ENCODE measurements around the gene BCAS2.

The BCAS2 gene

DNA sequence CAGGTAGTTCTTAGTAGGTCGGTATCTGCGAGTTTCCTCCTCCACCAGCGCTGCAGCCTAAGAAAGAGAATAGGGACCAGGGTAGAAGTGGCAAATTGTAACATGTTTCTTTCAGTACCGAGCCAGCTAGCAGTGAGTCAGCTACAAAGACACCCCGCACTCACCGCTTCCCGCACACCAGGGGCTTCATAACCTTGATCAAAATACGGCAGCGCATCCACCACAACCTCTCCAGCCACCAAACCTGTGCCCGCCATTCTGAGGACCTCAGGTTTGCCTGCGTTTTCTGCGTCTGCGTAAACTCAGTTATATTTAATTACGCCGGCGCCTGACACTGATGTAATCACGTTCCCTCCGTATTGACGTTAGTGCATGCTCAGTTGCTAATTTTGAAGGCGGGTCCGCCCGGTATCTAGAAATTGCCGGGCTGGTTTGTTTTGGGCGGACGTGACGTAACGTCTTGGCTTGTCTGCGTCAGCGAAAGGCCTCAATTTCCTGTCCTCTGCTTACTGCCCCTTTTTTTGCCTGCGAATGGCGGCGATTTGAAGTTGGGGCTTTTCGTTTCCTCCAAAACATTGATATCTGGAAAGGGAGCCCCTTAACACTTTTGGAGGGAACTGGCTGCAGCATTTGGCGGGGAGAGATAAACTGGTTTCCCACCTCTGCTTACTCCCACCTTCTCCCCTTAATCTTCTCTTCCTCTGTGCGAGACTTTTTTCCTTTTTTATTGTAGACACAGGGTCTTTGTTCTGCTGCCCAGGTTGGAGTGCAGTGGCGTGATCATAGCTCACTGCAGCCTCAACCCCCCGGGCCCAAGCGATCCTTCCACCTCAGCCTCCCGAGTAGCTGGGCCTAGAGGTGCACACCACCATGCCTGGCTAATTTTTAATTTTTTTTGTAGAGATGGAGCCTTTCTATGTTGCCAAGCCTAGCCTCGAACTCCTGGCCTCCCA, at the start of gene BCAS2:
TSS of gene BCAS2 (minus strand) at position 281 of the 953 bp plus-strand sequence. CDS start at position 257, 24 bp downstream.
- peaks cover 3% of the 10 kb centered on the region for H3K27me3 Mint-ChIP-seq (ENCODE audit: low read depth)
- peak; percentile 95 for DNase-seq (ENCODE audit: low spot score)
- H3K4me3 Mint-ChIP-seq: peak within 1 kb of the TSS; percentile 94
- H3K36me3 Mint-ChIP-seq (ENCODE audit: low read depth): peaks cover 22% of the 10 kb centered on the region
- peak within 1 kb of the TSS; percentile 94 for H3K27ac Mint-ChIP-seq
- peaks cover 20% of the 10 kb centered on the region for H3K4me1 Mint-ChIP-seq (ENCODE audit: low read depth)
- H3K9me3 Mint-ChIP-seq: peaks cover 8% of the 10 kb centered on the region

DNA sequence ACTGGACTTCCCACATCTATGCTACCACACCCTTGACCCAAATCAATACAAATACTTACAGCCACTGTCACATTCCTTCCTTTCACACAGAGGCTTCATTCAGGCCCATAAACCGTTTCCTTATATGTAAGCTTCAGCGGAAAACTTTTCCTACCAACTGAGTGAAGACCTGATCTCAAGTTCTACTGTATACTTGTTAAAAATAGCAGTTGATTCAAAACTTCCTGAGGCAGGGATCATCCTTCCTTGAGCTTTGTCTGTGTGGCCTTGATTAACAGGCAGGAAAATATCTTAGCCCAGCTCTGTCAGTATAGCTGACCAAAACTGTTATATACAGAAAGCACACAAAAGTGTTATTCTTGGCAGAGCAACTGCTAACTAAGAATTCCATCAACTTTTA, 45.7 kb upstream of the BCAS2 start:
- Mint-ChIP-seq H3K27ac (no peak overlapping the region), H3K27me3 (ENCODE audit: low read depth) (peaks cover 6% of the 10 kb centered on the region)

DNA sequence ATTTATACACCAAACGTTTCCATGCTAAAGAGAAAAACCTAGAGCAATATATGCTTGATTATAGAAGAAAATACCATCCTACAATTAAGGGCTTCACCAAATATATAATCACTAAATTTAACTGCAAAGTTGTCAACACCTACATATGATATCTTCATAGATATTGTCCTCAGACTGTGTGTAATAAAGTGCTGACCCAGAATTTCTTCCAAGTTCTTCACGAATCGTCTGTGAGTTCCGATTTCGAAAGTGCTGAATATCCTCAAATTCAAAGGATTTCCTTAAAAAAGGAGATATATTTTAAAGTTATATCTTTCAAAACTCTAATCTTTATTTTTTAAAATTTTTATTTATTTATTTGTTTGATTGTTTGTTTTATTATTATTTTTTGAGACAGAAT, 41.9 kb upstream of the BCAS2 start:
- Mint-ChIP-seq H3K27ac (no peak overlapping the region), H3K4me3 (no peak overlapping the region), H3K9me3 (no peaks in the 10 kb centered on the region), H3K36me3 (ENCODE audit: low read depth) (no peaks in the 10 kb centered on the region), H3K4me1 (ENCODE audit: low read depth) (no peaks in the 10 kb centered on the region), H3K27me3 (ENCODE audit: low read depth) (peaks cover 15% of the 10 kb centered on the region)
- no peak for DNase-seq (ENCODE audit: low spot score)

More for the DNA sequence above, 45.7 kb upstream of the BCAS2 start:
- no peaks in the 10 kb centered on the region for H3K36me3 Mint-ChIP-seq (ENCODE audit: low read depth)
- H3K9me3 Mint-ChIP-seq: no peaks in the 10 kb centered on the region
- no peaks in the 10 kb centered on the region for H3K4me1 Mint-ChIP-seq (ENCODE audit: low read depth)
- no peak overlapping the region for H3K4me3 Mint-ChIP-seq
- no peak for DNase-seq (ENCODE audit: low spot score)

DNA sequence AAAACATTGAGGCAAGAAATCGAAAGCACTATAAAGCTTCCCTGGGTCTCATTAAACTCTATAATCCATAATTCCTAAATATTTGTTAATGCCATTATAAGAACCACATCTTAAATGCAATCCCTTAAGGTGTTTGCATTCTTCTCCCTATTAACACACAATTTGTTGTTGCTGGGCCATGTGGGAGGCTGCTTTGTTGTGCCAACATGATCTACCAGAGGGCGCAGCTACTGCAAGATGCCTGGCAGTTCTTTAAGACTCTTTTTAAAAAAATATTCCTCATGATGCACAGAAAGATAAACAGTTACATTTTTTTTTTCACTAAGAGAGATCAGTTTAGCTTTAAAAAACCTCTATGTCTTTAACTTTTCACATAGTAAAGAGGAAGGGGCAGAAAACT, 39.0 kb upstream of the BCAS2 start:
- Mint-ChIP-seq H3K9me3 (no peaks in the 10 kb centered on the region), H3K4me1 (ENCODE audit: low read depth) (no peaks in the 10 kb centered on the region), H3K4me3 (no peak overlapping the region), H3K27ac (no peak overlapping the region), H3K36me3 (ENCODE audit: low read depth) (no peaks in the 10 kb centered on the region), H3K27me3 (ENCODE audit: low read depth) (peaks cover 13% of the 10 kb centered on the region)
- DNase-seq (ENCODE audit: low spot score): no peak

DNA sequence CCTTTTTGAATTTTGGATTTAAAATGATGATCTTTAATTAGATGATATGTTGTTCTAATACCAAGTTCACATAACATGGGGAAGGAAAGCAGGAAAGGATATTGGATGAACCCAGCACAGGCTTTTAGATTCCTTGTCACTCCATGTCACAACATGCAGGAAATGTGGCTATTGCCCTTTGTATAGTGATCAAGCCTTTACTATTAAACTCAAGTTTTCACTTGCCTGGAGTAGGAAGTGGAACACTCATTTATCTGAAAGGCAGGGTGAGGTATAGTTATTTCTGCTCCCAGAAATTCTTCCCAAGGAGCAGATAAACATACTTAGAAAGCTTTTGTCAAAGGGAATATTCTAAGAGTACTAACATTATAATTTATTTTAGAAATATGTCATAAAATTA, 37.2 kb upstream of the BCAS2 start:
- peaks cover 11% of the 10 kb centered on the region for H3K27me3 Mint-ChIP-seq (ENCODE audit: low read depth)
- H3K36me3 Mint-ChIP-seq (ENCODE audit: low read depth): no peaks in the 10 kb centered on the region
- no peak for DNase-seq (ENCODE audit: low spot score)
- no peak overlapping the region for H3K27ac Mint-ChIP-seq
- no peak overlapping the region for H3K4me3 Mint-ChIP-seq
- H3K9me3 Mint-ChIP-seq: no peaks in the 10 kb centered on the region
- no peaks in the 10 kb centered on the region for H3K4me1 Mint-ChIP-seq (ENCODE audit: low read depth)

DNA sequence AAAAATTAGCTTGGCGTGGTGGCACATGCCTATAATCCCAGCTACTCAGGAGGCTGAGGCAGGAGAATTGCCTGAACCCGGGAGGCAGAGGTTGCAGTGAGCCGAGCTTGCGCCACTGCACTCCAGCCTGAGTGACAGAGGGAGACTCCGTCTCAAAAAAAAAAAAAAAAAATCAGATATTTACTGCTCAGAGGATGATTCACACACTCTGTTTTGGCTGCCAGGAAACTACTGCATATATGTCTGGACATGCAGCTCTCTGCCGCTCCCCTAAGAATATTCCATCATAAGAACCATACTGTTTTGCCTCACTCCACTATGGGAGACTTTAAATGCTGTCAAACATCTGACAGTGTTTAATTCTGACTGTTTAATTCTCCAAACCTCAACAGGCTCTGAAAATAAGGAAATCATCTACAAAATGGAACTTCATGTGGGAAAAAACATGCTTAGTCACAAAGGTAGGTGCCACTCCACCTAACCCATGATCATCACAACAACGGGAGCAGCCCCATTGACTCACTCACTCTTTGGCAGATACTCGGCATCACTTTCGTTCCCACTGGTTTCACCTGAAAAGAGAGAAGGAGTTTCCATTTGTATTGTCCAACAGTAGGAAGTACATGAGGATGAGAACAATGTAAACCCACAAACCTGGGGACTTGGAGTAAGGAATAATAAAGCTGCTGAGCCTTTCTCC, 29.3 kb upstream of the BCAS2 start:
- Mint-ChIP-seq H3K36me3 (ENCODE audit: low read depth) (no peaks in the 10 kb centered on the region), H3K27ac (no peak overlapping the region), H3K4me1 (ENCODE audit: low read depth) (no peaks in the 10 kb centered on the region), H3K27me3 (ENCODE audit: low read depth) (peaks cover 3% of the 10 kb centered on the region), H3K4me3 (no peak overlapping the region), H3K9me3 (no peaks in the 10 kb centered on the region)
- no peak for DNase-seq (ENCODE audit: low spot score)

DNA sequence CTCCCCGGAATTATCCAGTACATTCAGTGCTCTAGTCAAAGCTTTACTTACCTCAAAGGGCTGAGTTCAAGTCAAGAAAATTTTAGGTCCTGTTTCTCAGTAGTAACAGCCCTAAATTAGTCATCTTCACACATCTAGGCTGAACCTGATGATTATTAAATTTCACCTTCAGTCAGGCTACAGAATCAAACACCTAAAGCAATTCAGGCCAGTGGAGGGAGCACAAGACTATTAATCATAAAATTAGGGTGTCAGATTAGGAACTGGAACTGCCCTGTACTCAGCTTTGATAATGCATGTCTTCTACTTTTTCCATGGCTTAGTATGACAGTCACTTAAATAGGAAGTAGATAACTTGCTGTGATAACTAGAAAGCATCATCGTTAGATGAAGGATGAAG, 28.4 kb upstream of the BCAS2 start:
- H3K9me3 Mint-ChIP-seq: no peaks in the 10 kb centered on the region
- no peaks in the 10 kb centered on the region for H3K4me1 Mint-ChIP-seq (ENCODE audit: low read depth)
- H3K36me3 Mint-ChIP-seq (ENCODE audit: low read depth): no peaks in the 10 kb centered on the region
- peaks cover 3% of the 10 kb centered on the region for H3K27me3 Mint-ChIP-seq (ENCODE audit: low read depth)
- no peak overlapping the region for H3K27ac Mint-ChIP-seq
- DNase-seq (ENCODE audit: low spot score): no peak
- H3K4me3 Mint-ChIP-seq: no peak overlapping the region

DNA sequence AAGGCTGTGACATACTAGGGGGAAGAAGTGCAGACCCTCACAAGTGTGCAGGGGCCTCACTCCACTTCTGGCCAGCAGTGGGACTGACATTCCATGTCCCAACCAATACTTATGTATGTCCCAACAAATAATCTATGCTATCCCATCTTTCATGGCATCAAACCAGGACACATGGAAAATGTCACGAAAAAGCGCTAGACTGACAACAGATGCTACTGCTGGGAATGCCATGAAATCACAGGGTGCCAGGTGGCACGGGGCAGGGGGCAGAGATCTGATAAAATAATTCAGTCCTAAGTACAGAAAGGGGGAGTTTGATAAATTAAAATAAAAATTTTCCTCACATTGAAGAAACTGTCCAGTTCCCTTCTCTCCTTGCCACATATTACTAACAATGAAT, 27.6 kb upstream of the BCAS2 start:
- Mint-ChIP-seq H3K36me3 (ENCODE audit: low read depth) (no peaks in the 10 kb centered on the region), H3K27me3 (ENCODE audit: low read depth) (peaks cover 9% of the 10 kb centered on the region), H3K27ac (no peak overlapping the region), H3K9me3 (no peaks in the 10 kb centered on the region), H3K4me3 (no peak overlapping the region), H3K4me1 (ENCODE audit: low read depth) (no peaks in the 10 kb centered on the region)
- no peak for DNase-seq (ENCODE audit: low spot score)

DNA sequence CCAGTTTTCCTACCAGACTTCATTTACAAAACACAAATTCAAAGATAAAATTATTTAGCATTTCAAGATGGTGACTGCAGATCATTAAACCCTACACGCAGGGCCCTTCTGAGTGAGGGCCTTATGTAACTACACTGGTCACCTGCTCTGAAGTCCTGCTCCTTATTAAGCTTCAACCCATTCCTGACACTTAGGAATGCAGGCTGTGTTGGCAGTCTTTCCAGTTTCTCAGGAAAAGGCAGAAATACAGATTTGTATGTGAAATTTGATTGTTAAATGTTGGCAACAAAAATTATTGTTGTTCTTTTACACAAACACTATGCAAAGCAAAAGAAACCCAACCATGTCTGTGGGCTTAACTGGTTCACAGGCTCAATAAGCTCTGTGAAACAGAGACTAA, 25.8 kb upstream of the BCAS2 start:
- peaks cover 6% of the 10 kb centered on the region for H3K27me3 Mint-ChIP-seq (ENCODE audit: low read depth)
- H3K27ac Mint-ChIP-seq: no peak overlapping the region
- H3K36me3 Mint-ChIP-seq (ENCODE audit: low read depth): no peaks in the 10 kb centered on the region
- H3K9me3 Mint-ChIP-seq: no peaks in the 10 kb centered on the region
- DNase-seq (ENCODE audit: low spot score): no peak
- no peak overlapping the region for H3K4me3 Mint-ChIP-seq
- H3K4me1 Mint-ChIP-seq (ENCODE audit: low read depth): no peaks in the 10 kb centered on the region

DNA sequence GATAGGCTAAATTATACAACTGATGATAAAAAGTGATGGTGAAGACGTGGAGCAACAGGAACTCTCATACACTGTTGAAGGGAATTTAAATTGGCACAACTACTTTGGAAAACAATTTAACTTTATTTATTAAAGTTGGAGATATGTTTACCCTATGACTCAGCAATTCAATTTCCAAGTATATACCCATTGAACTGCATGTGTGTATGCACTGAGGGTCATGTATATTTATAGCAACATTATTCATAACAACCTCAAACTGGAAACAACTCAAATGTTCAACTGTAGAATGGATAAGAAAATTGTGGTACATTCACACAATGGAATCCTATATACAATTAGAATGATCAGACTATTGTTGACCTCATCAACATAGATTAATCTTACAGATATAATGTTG, 16.5 kb upstream of the BCAS2 start:
- Mint-ChIP-seq H3K4me3 (no peak overlapping the region), H3K27me3 (ENCODE audit: low read depth) (peaks cover 5% of the 10 kb centered on the region), H3K4me1 (ENCODE audit: low read depth) (no peaks in the 10 kb centered on the region), H3K36me3 (ENCODE audit: low read depth) (no peaks in the 10 kb centered on the region), H3K9me3 (no peaks in the 10 kb centered on the region), H3K27ac (no peak overlapping the region)
- DNase-seq (ENCODE audit: low spot score): no peak

DNA sequence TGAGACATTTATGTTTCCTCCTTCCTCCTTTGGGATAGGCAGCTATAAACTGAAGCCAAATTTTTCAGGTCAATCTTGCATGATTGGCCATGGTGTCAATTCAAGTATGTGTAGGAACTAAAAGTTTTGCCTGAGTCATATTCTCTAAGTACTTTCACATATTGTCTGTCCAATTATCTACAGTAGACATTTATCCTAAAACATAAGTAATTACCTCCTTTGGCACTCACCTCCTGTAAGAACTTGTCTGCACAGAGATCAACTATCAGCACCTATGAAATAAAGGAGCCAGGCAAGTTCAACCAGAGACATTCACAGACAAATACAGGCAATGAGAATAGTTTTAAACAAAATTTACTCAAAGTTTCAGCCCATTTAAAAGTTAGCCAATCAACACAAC, 14.2 kb upstream of the BCAS2 start:
- Mint-ChIP-seq H3K36me3 (ENCODE audit: low read depth) (no peaks in the 10 kb centered on the region), H3K27ac (no peak overlapping the region), H3K9me3 (no peaks in the 10 kb centered on the region), H3K4me3 (no peak overlapping the region), H3K27me3 (ENCODE audit: low read depth) (peaks cover 6% of the 10 kb centered on the region), H3K4me1 (ENCODE audit: low read depth) (no peaks in the 10 kb centered on the region)
- no peak for DNase-seq (ENCODE audit: low spot score)

DNA sequence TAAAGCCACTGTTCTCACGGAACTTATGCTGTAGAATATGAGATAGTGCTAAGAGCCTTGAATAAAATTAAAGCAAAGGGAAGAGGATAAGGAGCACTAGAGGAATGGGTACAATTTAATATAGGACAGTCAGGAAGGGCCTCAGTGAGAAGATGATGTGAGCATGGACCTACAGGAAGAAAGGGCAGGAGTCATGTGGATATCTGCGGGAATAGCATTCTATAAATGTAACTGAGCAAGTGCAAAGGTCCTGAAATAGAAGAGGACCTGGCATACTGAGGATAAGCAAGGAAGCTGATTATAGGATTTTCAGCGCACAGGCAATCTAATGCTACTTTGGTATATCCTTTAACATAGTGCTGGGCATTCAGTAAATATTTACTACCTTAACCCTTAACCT, 12.6 kb upstream of the BCAS2 start:
- H3K4me3 Mint-ChIP-seq: no peak overlapping the region
- H3K9me3 Mint-ChIP-seq: no peaks in the 10 kb centered on the region
- H3K27ac Mint-ChIP-seq: no peak overlapping the region
- DNase-seq (ENCODE audit: low spot score): no peak
- no peaks in the 10 kb centered on the region for H3K36me3 Mint-ChIP-seq (ENCODE audit: low read depth)
- no peaks in the 10 kb centered on the region for H3K4me1 Mint-ChIP-seq (ENCODE audit: low read depth)
- H3K27me3 Mint-ChIP-seq (ENCODE audit: low read depth): peaks cover 8% of the 10 kb centered on the region

DNA sequence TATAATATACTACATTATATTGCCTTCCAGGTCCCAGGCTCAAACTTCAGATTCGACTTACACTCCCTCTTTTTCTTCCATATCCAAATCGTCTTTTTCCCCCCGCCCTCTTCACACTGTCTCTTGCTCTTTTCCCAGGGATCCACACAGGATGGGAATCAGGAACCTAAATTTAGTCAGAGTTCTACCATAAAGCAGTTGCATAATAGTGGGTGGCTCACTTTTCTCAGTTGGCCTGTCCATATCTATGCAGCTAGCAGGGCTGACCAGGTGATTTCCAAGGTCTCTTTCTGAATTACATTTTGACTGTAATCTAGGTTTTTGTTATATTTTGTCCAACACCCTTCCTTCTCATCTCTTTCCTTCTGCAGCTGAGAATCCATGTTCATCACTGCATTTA, 7.7 kb upstream of the BCAS2 start:
- Mint-ChIP-seq H3K9me3 (no peaks in the 10 kb centered on the region), H3K36me3 (ENCODE audit: low read depth) (no peaks in the 10 kb centered on the region), H3K27ac (no peak overlapping the region)

DNA sequence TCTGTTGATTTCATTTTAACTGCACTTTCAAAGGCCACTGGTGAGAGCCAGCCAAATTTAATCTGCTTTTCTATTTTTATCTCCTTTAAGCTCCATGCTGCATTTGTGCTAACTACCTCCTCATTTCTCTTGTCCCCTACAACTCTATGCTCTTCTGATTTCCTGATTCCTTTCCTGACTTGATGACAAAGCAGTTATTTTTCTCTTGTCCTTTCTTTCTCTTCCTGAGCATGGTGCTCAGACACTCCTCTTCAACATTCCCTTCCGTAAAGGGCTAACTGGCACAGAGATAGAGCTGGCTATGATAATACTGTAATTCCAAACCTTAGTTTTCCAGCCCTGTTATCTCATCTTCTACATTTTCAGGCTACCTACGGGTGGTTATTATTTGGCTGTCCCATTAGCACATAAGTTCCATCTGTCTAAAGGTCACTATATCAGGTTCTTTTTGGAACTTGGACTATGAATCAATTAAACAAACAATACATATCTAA, 6.8 kb upstream of the BCAS2 start:
- H3K9me3 Mint-ChIP-seq: no peaks in the 10 kb centered on the region
- no peak for DNase-seq (ENCODE audit: low spot score)
- no peak overlapping the region for H3K27ac Mint-ChIP-seq
- H3K36me3 Mint-ChIP-seq (ENCODE audit: low read depth): no peaks in the 10 kb centered on the region
- no peak overlapping the region for H3K4me3 Mint-ChIP-seq
- peaks cover 10% of the 10 kb centered on the region for H3K27me3 Mint-ChIP-seq (ENCODE audit: low read depth)
- H3K4me1 Mint-ChIP-seq (ENCODE audit: low read depth): no peaks in the 10 kb centered on the region

More for the DNA sequence above, 7.7 kb upstream of the BCAS2 start:
- Mint-ChIP-seq H3K4me1 (ENCODE audit: low read depth) (no peaks in the 10 kb centered on the region), H3K4me3 (no peak overlapping the region), H3K27me3 (ENCODE audit: low read depth) (peaks cover 13% of the 10 kb centered on the region)
- DNase-seq (ENCODE audit: low spot score): no peak

Data from T-helper 2 cell treated with Interferon-gamma antibody and Interleukin-4, amounts not matched to agents 5 μg/mL and 100 μg/mL, for 36 hours (primary cell).